Measurements from ENCODE around the gene TLE5. TPM values are rescaled to one million over a fixed set of nuclear protein-coding genes. Genes with fewer than 3 reads are reported as not detected.
A peak's percentile ranks its signal among the peaks of the same experiment; 100 is the strongest.

The TLE5 gene
- total RNA-seq: 100 to 1,000 TPM; 502 to 905 (median 558) TPM

GRCh38 chr19:3062165-3063105 lies at the start of gene TLE5:
Gene TLE5, minus strand, starts transcription at chr19:3062495. Its CDS starts 295 bp downstream, at chr19:3062200.
- H3K4me3 ChIP-seq: peak within 1 kb of the TSS; percentile 68 to 79
- peak within 1 kb of the TSS; percentile 86 to 99 (median 98) for H3K27ac ChIP-seq
- 9 to 10% methylated on average over 1 of the region's 111 CpGs for WGBS, 2 donors (ENCODE audit: low coverage in 1 of 2)
- no peaks in the 10 kb centered on the region for H3K9me3 ChIP-seq
- peaks cover 0 to 51% (median 16%) of the 10 kb centered on the region in 3 donors for H3K4me1 ChIP-seq
- no peaks in the 10 kb centered on the region for H3K27me3 ChIP-seq
- peaks cover 0 to 26% of the 10 kb centered on the region in 2 donors for H3K36me3 ChIP-seq
- TF ChIP-seq POLR2A (IDR thresholded peaks at IDR 0.05): peak in 1 of 2 donors; percentile 29
- TF ChIP-seq CTCF (IDR thresholded peaks at IDR 0.05): no peak
- ATAC-seq: peak; percentile 81

GRCh38 chr19:3111586-3112247 lies 49.4 kb upstream of the TLE5 start:
- H3K27me3 ChIP-seq: no peaks in the 10 kb centered on the region
- 90 to 98% methylated on average over 2 to 8 of the region's 17 CpGs for WGBS, 2 donors (ENCODE audit: low coverage in 1 of 2)
- no peak overlapping the region for H3K27ac ChIP-seq
- H3K36me3 ChIP-seq: peaks cover 0 to 60% of the 10 kb centered on the region in 2 donors
- ATAC-seq: no peak
- H3K9me3 ChIP-seq: no peaks in the 10 kb centered on the region
- no peak overlapping the region for H3K4me3 ChIP-seq
- TF ChIP-seq CTCF (IDR thresholded peaks at IDR 0.05) (no peak), POLR2A (IDR thresholded peaks at IDR 0.05) (no peak), POLR2AphosphoS5 (IDR thresholded peaks at IDR 0.05) (no peak), EP300 (IDR thresholded peaks at IDR 0.05) (no peak)
- H3K4me1 ChIP-seq: peaks cover 0 to 41% (median 8%) of the 10 kb centered on the region in 3 donors

GRCh38 chr19:3110126-3110825 lies 48.0 kb upstream of the TLE5 start:
- WGBS, 2 donors (ENCODE audit: low coverage in 1 of 2): 78 to 90% methylated on average over 2 to 7 of the region's 37 CpGs
- no peak for ATAC-seq
- H3K36me3 ChIP-seq: peaks cover 0 to 50% of the 10 kb centered on the region in 2 donors

GRCh38 chr19:3109491-3109890 lies 47.2 kb upstream of the TLE5 start:
- no peak for TF ChIP-seq EP300 (IDR thresholded peaks at IDR 0.05)
- no peak for TF ChIP-seq POLR2A (IDR thresholded peaks at IDR 0.05)
- no peak for TF ChIP-seq CTCF (IDR thresholded peaks at IDR 0.05)
- no peak for TF ChIP-seq POLR2AphosphoS5 (IDR thresholded peaks at IDR 0.05)
- Histone ChIP-seq H3K27ac (no peak overlapping the region), H3K9me3 (no peaks in the 10 kb centered on the region), H3K4me1 (peaks cover 0 to 63% (median 10%) of the 10 kb centered on the region in 3 donors), H3K4me3 (no peak overlapping the region), H3K36me3 (peaks cover 0 to 42% of the 10 kb centered on the region in 2 donors), H3K27me3 (no peaks in the 10 kb centered on the region)
- no peak for ATAC-seq
- 90 to 92% methylated on average over 2 of the region's 22 CpGs for WGBS, 2 donors (ENCODE audit: low coverage in 1 of 2)

More at GRCh38 chr19:3110126-3110825, 48.0 kb upstream of the TLE5 start:
- no peaks in the 10 kb centered on the region for H3K27me3 ChIP-seq
- TF ChIP-seq POLR2A (IDR thresholded peaks at IDR 0.05) (no peak), EP300 (IDR thresholded peaks at IDR 0.05) (no peak), CTCF (IDR thresholded peaks at IDR 0.05) (no peak), POLR2AphosphoS5 (IDR thresholded peaks at IDR 0.05) (no peak)
- no peak overlapping the region for H3K4me3 ChIP-seq
- H3K9me3 ChIP-seq: no peaks in the 10 kb centered on the region
- peaks cover 0 to 56% (median 8%) of the 10 kb centered on the region in 3 donors for H3K4me1 ChIP-seq
- H3K27ac ChIP-seq: no peak overlapping the region

Measured in gastroesophageal sphincter (tissue), 4 donors.